H1 (cell line): ENCODE measurements around the gene CAMK2B. TPM values are rescaled to one million over a fixed set of nuclear protein-coding genes. Genes with fewer than 3 reads are reported as not detected.

Experiments
- CTCF ChIA-PET: fragments of 300-600 bp; sonication (Branson Sonifier 250); formaldehyde crosslinking; loops from one replicate; lab custom pipeline; 2021; ENCODE audit not compliant: partially characterized antibody; lab: Charles Lee
- POLR2A ChIA-PET: fragments of 300-600 bp; sonication (Branson Sonifier 250); formaldehyde crosslinking; loops from one replicate; lab custom pipeline; 2021; ENCODE audit warnings: inconsistent platforms; ENCODE audit not compliant: partially characterized antibody; lab: Charles Lee
- DNase-seq, 2 experiments: peaks; one replicate each; pipeline versions ENCODE4 v3.0.0 to v3.0.0-alpha.2; 2010 to 2022; ENCODE audit warnings: low spot score in 2 of 2, low read depth in 1 of 2, mixed read lengths in 1 of 2
- FAIRE-seq: peaks from 2 replicates; lab custom pipeline; 2011; peaks lifted over from hg19 to GRCh38; lab: Jason Lieb, UNC
- H2AFZ ChIP-seq: 2 replicates; pipeline ENCODE4 v1.8.1; 2012; ENCODE audit warnings: low read length, inconsistent platforms
- H2AK5ac ChIP-seq: 2 replicates; pipeline ENCODE4 v1.6.1; 2013; ENCODE audit warnings: low read depth, low read length
- H2BK120ac ChIP-seq: replicated peaks from 2 replicates; pipeline ENCODE3; 2013; ENCODE audit warnings: low read depth, low read length, inconsistent platforms
- H2BK12ac ChIP-seq: 2 replicates; pipeline ENCODE4 v1.6.1; 2013; ENCODE audit warnings: low read depth, low read length
- H2BK15ac ChIP-seq: 2 replicates; pipeline ENCODE4 v1.6.1; 2013; ENCODE audit warnings: low read length
- H2BK20ac ChIP-seq: 2 replicates; pipeline ENCODE4 v1.6.1; 2013; ENCODE audit warnings: low read length
- H2BK5ac ChIP-seq: 2 replicates; pipeline ENCODE4 v1.6.1; 2013; ENCODE audit warnings: low read depth, low read length
- H3K14ac ChIP-seq: 2 replicates; pipeline ENCODE4 v1.6.1; 2013; ENCODE audit warnings: inconsistent platforms; ENCODE audit not compliant: insufficient read length
- H3K18ac ChIP-seq: 2 replicates; pipeline ENCODE4 v1.6.1; 2013; ENCODE audit warnings: low read length; ENCODE audit errors: extremely low read depth
- H3K23ac ChIP-seq: 2 replicates; pipeline ENCODE4 v1.6.1; 2013; ENCODE audit warnings: inconsistent platforms; ENCODE audit not compliant: insufficient read length
- H3K23me2 ChIP-seq: 2 replicates; pipeline ENCODE4 v1.6.1; 2013; ENCODE audit warnings: low read depth, low read length
- H3K27ac ChIP-seq: 2 replicates; pipeline ENCODE4 v1.6.1; 2011; ENCODE audit warnings: low read depth, low read length, inconsistent platforms
- H3K27me3 ChIP-seq, 4 experiments: replicated peaks in 1 of 4; 1 replicate in 1 of 4; 2 replicates in 3 of 4; pipeline versions ENCODE4 v1.6.1 to v1.8.1; 2011 to 2013; ENCODE audit warnings: low read length in 3 of 4, mild to moderate bottlenecking in 3 of 4, inconsistent platforms in 2 of 4, mixed read lengths in 2 of 4, moderate library complexity in 1 of 4; ENCODE audit not compliant: control insufficient read depth in 3 of 4, insufficient read depth in 3 of 4; ENCODE audit errors: extremely low read depth in 1 of 4
- H3K36me3 ChIP-seq, 4 experiments: 2 replicates each; pipeline versions ENCODE4 v1.6.1 to v1.8.1; 2011 to 2013; ENCODE audit warnings: mild to moderate bottlenecking in 4 of 4, low read length in 3 of 4, moderate library complexity in 2 of 4, control low read depth in 1 of 4, inconsistent platforms in 1 of 4; ENCODE audit not compliant: insufficient read depth in 4 of 4, control insufficient read depth in 2 of 4
- H3K4ac ChIP-seq: replicated peaks from 2 replicates; pipeline ENCODE3; 2013; ENCODE audit warnings: low read length, low read depth, mixed read lengths, inconsistent platforms; ENCODE audit not compliant: insufficient read length
- H3K4me1 ChIP-seq, 4 experiments: replicated peaks in 1 of 4; 1 replicate in 1 of 4; 2 replicates in 3 of 4; pipeline versions ENCODE4 v1.6.1 to v1.8.1; 2011 to 2013; ENCODE audit warnings: low read length in 3 of 4, inconsistent platforms in 2 of 4, mixed read lengths in 1 of 4; ENCODE audit not compliant: insufficient read depth in 4 of 4, control insufficient read depth in 3 of 4
- H3K4me2 ChIP-seq, 2 experiments: 2 replicates each; pipeline versions ENCODE4 v1.6.1 to v1.8.1; 2011 to 2013; ENCODE audit warnings: low read depth in 2 of 2, low read length in 2 of 2, control low read depth in 1 of 2, inconsistent platforms in 1 of 2, mild to moderate bottlenecking in 1 of 2; ENCODE audit not compliant: insufficient read depth in 1 of 2
- H3K4me3 ChIP-seq, 4 experiments: fragments of 200-600, 300-600 bp in 1 of 4; sonication (generic), shearing (Covaris generic), sonication (Bioruptor Twin) in 1 of 4; 2 replicates each; pipeline versions ENCODE4 v1.5.1 to v1.8.1; 2011 to 2016; ENCODE audit warnings: low read length in 4 of 4, low read depth in 3 of 4, control low read depth in 2 of 4, inconsistent platforms in 2 of 4, mild to moderate bottlenecking in 2 of 4, mixed read lengths in 1 of 4, moderate library complexity in 1 of 4; ENCODE audit not compliant: insufficient read depth in 2 of 4; ENCODE audit errors: extremely low read depth in 1 of 4
- H3K56ac ChIP-seq: replicated peaks from 2 replicates; pipeline ENCODE3; 2013; ENCODE audit warnings: low read depth, mild to moderate bottlenecking, mixed read lengths, low read length, inconsistent platforms; ENCODE audit not compliant: insufficient read length
- H3K79me1 ChIP-seq: 2 replicates; pipeline ENCODE4 v1.6.1; 2013; ENCODE audit warnings: low read depth, low read length, control low read depth
- H3K79me2 ChIP-seq, 2 experiments: 2 replicates each; pipeline versions ENCODE4 v1.6.1 to v1.8.1; 2012 to 2013; ENCODE audit warnings: low read length in 2 of 2, mild to moderate bottlenecking in 2 of 2, inconsistent platforms in 1 of 2; ENCODE audit not compliant: insufficient read depth in 2 of 2, control insufficient read depth in 1 of 2
- H3K9ac ChIP-seq, 4 experiments: replicated peaks in 1 of 4; 1 replicate in 1 of 4; 2 replicates in 3 of 4; pipeline versions ENCODE4 v1.6.1 to v1.8.1; 2011 to 2013; ENCODE audit warnings: low read depth in 3 of 4, low read length in 3 of 4, control low read depth in 2 of 4, mild to moderate bottlenecking in 2 of 4, moderate library complexity in 2 of 4, inconsistent platforms in 1 of 4; ENCODE audit errors: extremely low read depth in 1 of 4
- H3K9me3 ChIP-seq, 2 experiments: 2 replicates each; pipeline versions ENCODE4 v1.6.1 to v1.8.1; 2012 to 2013; ENCODE audit warnings: mild to moderate bottlenecking in 2 of 2, moderate library complexity in 2 of 2, control low read depth in 1 of 2, inconsistent platforms in 1 of 2, low read depth in 1 of 2, low read length in 1 of 2, mixed read lengths in 1 of 2; ENCODE audit not compliant: insufficient read depth in 2 of 2
- H4K20me1 ChIP-seq, 2 experiments: replicated peaks in 1 of 2; 2 replicates each; pipeline versions ENCODE3 to v1.8.1; 2011 to 2013; ENCODE audit warnings: inconsistent platforms in 2 of 2, low read length in 2 of 2, mild to moderate bottlenecking in 1 of 2; ENCODE audit not compliant: insufficient read depth in 2 of 2, control insufficient read depth in 1 of 2
- H4K5ac ChIP-seq: 2 replicates; pipeline ENCODE4 v1.6.1; 2013; ENCODE audit warnings: low read length, low read depth, mixed read lengths, inconsistent platforms; ENCODE audit not compliant: insufficient read length
- H4K8ac ChIP-seq: 2 replicates; pipeline ENCODE4 v1.8.0; 2013; ENCODE audit warnings: mild to moderate bottlenecking, moderate library complexity, low read length, inconsistent platforms; ENCODE audit not compliant: insufficient read depth; ENCODE audit errors: extremely low read depth
- H4K91ac ChIP-seq: replicated peaks from 2 replicates; pipeline ENCODE3; 2013; ENCODE audit warnings: low read length, mixed read lengths, inconsistent platforms; ENCODE audit not compliant: insufficient read length
- SUZ12 ChIP-seq: fragments of 200-600 bp; sonication (generic); IDR thresholded peaks from 2 replicates; pipeline ENCODE4 v1.6.1; 2012; ENCODE audit warnings: mild to moderate bottlenecking, inconsistent platforms, low read length, moderate library complexity, mixed read lengths
- TBP ChIP-seq: IDR thresholded peaks from 2 replicates; pipeline ENCODE4 v1.6.1; 2011; ENCODE audit warnings: low read depth, low read length, improper control_type of control experiment
- WGBS, 2 experiments: shearing (Covaris generic) in 1 of 2; methylation state at CpG; one replicate each; pipeline versions ENCODE4 v1.1.6 to v1.1.7; 2013 to 2015; ENCODE audit warnings: low lambda C conversion rate in 2 of 2, mixed read lengths in 2 of 2, inconsistent platforms in 1 of 2, low coverage in 1 of 2, missing lambda C conversion rate in 1 of 2; ENCODE audit not compliant: insufficient replicate concordance in 2 of 2, insufficient coverage in 1 of 2, insufficient read length in 1 of 2; ENCODE audit errors: extremely low coverage in 1 of 2, missing lambda C conversion rate in 1 of 2; 5-methylcytosine and 5-hydroxymethylcytosine counted together
- polyA plus RNA-seq, 7 experiments: library from polyadenylated mRNA; depleted of rRNA in 3 of 7; stranded (reverse) in 5 of 7; unstranded in 2 of 7; fragments of >200 nt in 5 of 7; fragments of 200-250 nt in 2 of 7; gene quantifications; 1 replicate in 5 of 7; 2 replicates in 1 of 7; 4 replicates in 1 of 7; pipeline versions ENCODE4 v1.2.1 to v1.2.3, GENCODE V29; 2011 to 2013; ENCODE audit warnings: missing spikeins in 2 of 7, mixed read lengths in 2 of 7
- total RNA-seq: library from RNA; stranded (reverse); fragmentation: NEBNext Ultra II Directional; extraction: Animal tissue kit (Norgen Biotek cat#: 25700); gene quantifications from 2 replicates; pipeline ENCODE4 v1.2.1, GENCODE V29; 2021

Gene CAMK2B
- total and polyA plus RNA-seq, 2 of the 8 experiments (the other 6 are each of a cell fraction or from before 2014, with no cell fraction given) = 0.05 to 0.15 TPM

GRCh38 chr7:44326261-44327125 lies 1.1 kb upstream of the CAMK2B start:
- Histone ChIP-seq H4K8ac (no peak overlapping the region), H2BK120ac (no peak overlapping the region), H3K27ac (no peak overlapping the region), H3K4ac (no peak overlapping the region), H4K20me1 (no peaks in the 10 kb centered on the region), H3K18ac (no peak overlapping the region), H2BK5ac (no peak overlapping the region), H2BK15ac (no peak overlapping the region), H3K4me1 (peaks cover 0 to 14% (median 7%) of the 10 kb centered on the region in 4 experiments; a peak in 5 of 7 replicates), H2AFZ (no peak overlapping the region), H3K79me2 (no peaks in the 10 kb centered on the region), H4K91ac (no peak overlapping the region), H2BK20ac (no peak overlapping the region), H2AK5ac (no peak overlapping the region), H3K9me3 (no peaks in the 10 kb centered on the region), H3K4me3 (no peak overlapping the region), H3K9ac (no peak overlapping the region; a peak in 1 of 7 replicates), H3K27me3 (peaks cover 37 to 52% (median 46%) of the 10 kb centered on the region in 4 experiments), H3K4me2 (peak overlapping the region in 1 of 2 experiments; percentile 78; a peak in 2 of 4 replicates), H3K79me1 (no peaks in the 10 kb centered on the region), H3K23ac (no peak overlapping the region), H3K23me2 (peaks cover 3% of the 10 kb centered on the region; the same call in 1 of the 2 replicates), H3K36me3 (no peaks in the 10 kb centered on the region; a peak in 1 of 8 replicates), H4K5ac (no peak overlapping the region), H3K14ac (no peak overlapping the region), H2BK12ac (no peak overlapping the region), H3K56ac (no peak overlapping the region)
- FAIRE-seq (no peak), DNase-seq (peak in 1 of 2 experiments; percentile 33)
- WGBS, 2 experiments = 71% methylated on average over 11 of the region's 12 CpGs; no CpG with 5 or more reads in 1 of the 2 experiments
- TF ChIP-seq TBP (no peak), SUZ12 (peak; percentile 5; the same call in 1 of the 2 replicates)
- POLR2A ChIA-PET = interaction anchor here (0.9 kb wide), 1 partner anchor 13 kb away, joined by 3 read pairs; no protein-coding TSS in a partner anchor
- CTCF ChIA-PET = interaction anchor here (0.6 to 1.5 kb wide), 3 partner anchors 22 to 88 kb away, joined by 3 to 5 read pairs (median 3); no protein-coding TSS in a partner anchor
